SJCRH30 (cell line): Measurements from ENCODE around the gene CYBRD1. TPM values are rescaled to one million over a fixed set of nuclear protein-coding genes. Genes with fewer than 3 reads are reported as not detected.

Source experiments
- DNase-seq, 2 experiments: peaks; one replicate each; pipeline ENCODE4 v3.0.0-alpha.2; 2015 to 2020
- H3K27ac ChIP-seq: fragments of 250-450 bp; sonication (Bioruptor Pico); 2 replicates; pipeline ENCODE4 v1.5.1; 2020; ENCODE audit warnings: mild to moderate bottlenecking, moderate library complexity
- H3K27me3 ChIP-seq: fragments of 250-450 bp; sonication (Bioruptor Pico); 2 replicates; pipeline ENCODE4 v1.5.1; 2020; ENCODE audit warnings: mild to moderate bottlenecking, moderate library complexity
- H3K36me3 ChIP-seq: fragments of 250-450 bp; sonication (Bioruptor Pico); 2 replicates; pipeline ENCODE4 v1.5.1; 2020; ENCODE audit warnings: mild to moderate bottlenecking, moderate library complexity
- H3K4me1 ChIP-seq: fragments of 250-450 bp; sonication (Bioruptor Pico); 2 replicates; pipeline ENCODE4 v1.5.1; 2020; ENCODE audit warnings: mild to moderate bottlenecking, moderate library complexity
- H3K4me3 ChIP-seq: fragments of 250-450 bp; sonication (Bioruptor Pico); 2 replicates; pipeline ENCODE4 v1.5.1; 2020; ENCODE audit warnings: mild to moderate bottlenecking, moderate library complexity
- H3K9me3 ChIP-seq: fragments of 250-450 bp; sonication (Bioruptor Pico); replicated peaks from 2 replicates; pipeline ENCODE4 v1.5.1; 2020; ENCODE audit warnings: mild to moderate bottlenecking, moderate library complexity
- total RNA-seq: library from RNA; depleted of rRNA; stranded (reverse); fragments of >200 nt; shearing (Covaris generic); gene quantifications from 2 replicates; pipeline ENCODE4 v1.2.3, GENCODE V29; 2014

The CYBRD1 gene
- total RNA-seq, 1 experiment from 2014 or later, result 71.2 TPM

- H3K9me3 ChIP-seq, result no peaks in the 10 kb centered on the region
- H3K4me3 ChIP-seq, result no peak overlapping the region
- H3K27me3 ChIP-seq, result no peaks in the 10 kb centered on the region
- DNase-seq, result peak; percentile 9 to 51
- H3K36me3 ChIP-seq, result peaks cover 27% of the 10 kb centered on the region
- no peak overlapping the region for H3K27ac ChIP-seq
- H3K4me1 ChIP-seq, result peaks cover 7% of the 10 kb centered on the region
Observed at GRCh38 chr2:171554991-171555615, 32.8 kb downstream of the CYBRD1 start.

GRCh38 chr2:171557363-171557762, 35.1 kb downstream of the CYBRD1 start:
- peaks cover 7% of the 10 kb centered on the region for H3K4me1 ChIP-seq
- no peak overlapping the region for H3K27ac ChIP-seq
- H3K4me3 ChIP-seq, result no peak overlapping the region
- H3K9me3 ChIP-seq, result no peaks in the 10 kb centered on the region
- no peak for DNase-seq
- H3K27me3 ChIP-seq, result no peaks in the 10 kb centered on the region
- peaks cover 24% of the 10 kb centered on the region for H3K36me3 ChIP-seq

GRCh38 chr2:171563301-171563700, 41.0 kb downstream of the CYBRD1 start:
- Histone ChIP-seq H3K36me3 (no peaks in the 10 kb centered on the region), H3K27me3 (0 out of 2 replicates have a peak, but pooled peaks cover 4% of the 10 kb centered on the region), H3K9me3 (no peaks in the 10 kb centered on the region), H3K27ac (no peak overlapping the region), H3K4me1 (no peaks in the 10 kb centered on the region), H3K4me3 (no peak overlapping the region)
- DNase-seq, result no peak

- 0 out of 2 replicates have a peak, but pooled peaks cover 4% of the 10 kb centered on the region for H3K27me3 ChIP-seq
- no peaks in the 10 kb centered on the region for H3K4me1 ChIP-seq
- H3K36me3 ChIP-seq, result no peaks in the 10 kb centered on the region
- no peak overlapping the region for H3K27ac ChIP-seq
- H3K9me3 ChIP-seq, result no peaks in the 10 kb centered on the region
- no peak for DNase-seq
- H3K4me3 ChIP-seq, result no peak overlapping the region
Observed at GRCh38 chr2:171564463-171564862, 42.2 kb downstream of the CYBRD1 start.

- Histone ChIP-seq H3K4me3 (no peak overlapping the region), H3K27me3 (0 out of 2 replicates have a peak, but pooled peaks cover 4% of the 10 kb centered on the region), H3K27ac (no peak overlapping the region), H3K4me1 (no peaks in the 10 kb centered on the region), H3K36me3 (no peaks in the 10 kb centered on the region), H3K9me3 (no peaks in the 10 kb centered on the region)
- no peak for DNase-seq
Observed at GRCh38 chr2:171566057-171566456, 43.8 kb downstream of the CYBRD1 start.

- H3K9me3 ChIP-seq, result no peaks in the 10 kb centered on the region
- no peak for DNase-seq
- no peaks in the 10 kb centered on the region for H3K36me3 ChIP-seq
- H3K4me1 ChIP-seq, result no peaks in the 10 kb centered on the region
- H3K4me3 ChIP-seq, result no peak overlapping the region
- H3K27ac ChIP-seq, result no peak overlapping the region
- H3K27me3 ChIP-seq, result 0 out of 2 replicates have a peak, but pooled peaks cover 4% of the 10 kb centered on the region
Observed at GRCh38 chr2:171566753-171567152, 44.5 kb downstream of the CYBRD1 start.

- no peaks in the 10 kb centered on the region for H3K9me3 ChIP-seq
- H3K27me3 ChIP-seq, result 0 out of 2 replicates have a peak, but pooled peaks cover 4% of the 10 kb centered on the region
- no peak overlapping the region for H3K4me3 ChIP-seq
- no peak overlapping the region for H3K27ac ChIP-seq
- no peak for DNase-seq
- no peaks in the 10 kb centered on the region for H3K36me3 ChIP-seq
- no peaks in the 10 kb centered on the region for H3K4me1 ChIP-seq
Observed at GRCh38 chr2:171568089-171568488, 45.8 kb downstream of the CYBRD1 start.

GRCh38 chr2:171571721-171572120, 49.4 kb downstream of the CYBRD1 start:
- no peaks in the 10 kb centered on the region for H3K36me3 ChIP-seq
- no peaks in the 10 kb centered on the region for H3K9me3 ChIP-seq
- H3K4me1 ChIP-seq, result no peaks in the 10 kb centered on the region
- H3K4me3 ChIP-seq, result no peak overlapping the region
- no peak for DNase-seq
- H3K27ac ChIP-seq, result no peak overlapping the region
- no peaks in the 10 kb centered on the region for H3K27me3 ChIP-seq

GRCh38 chr2:171574149-171574795, 52.0 kb downstream of the CYBRD1 start:
- Histone ChIP-seq H3K4me3 (no peak overlapping the region), H3K36me3 (no peaks in the 10 kb centered on the region), H3K4me1 (no peaks in the 10 kb centered on the region), H3K9me3 (no peaks in the 10 kb centered on the region), H3K27me3 (no peaks in the 10 kb centered on the region), H3K27ac (no peak overlapping the region)
- DNase-seq, result peak; percentile 66 to 84

- H3K4me1 ChIP-seq, result no peaks in the 10 kb centered on the region
- no peaks in the 10 kb centered on the region for H3K36me3 ChIP-seq
- H3K4me3 ChIP-seq, result no peak overlapping the region
- DNase-seq, result no peak
- H3K9me3 ChIP-seq, result no peaks in the 10 kb centered on the region
- H3K27me3 ChIP-seq, result no peaks in the 10 kb centered on the region
- no peak overlapping the region for H3K27ac ChIP-seq
Observed at GRCh38 chr2:171575606-171576005, 53.3 kb downstream of the CYBRD1 start.

GRCh38 chr2:171578127-171578803, 56.0 kb downstream of the CYBRD1 start:
- H3K9me3 ChIP-seq, result no peaks in the 10 kb centered on the region
- H3K27ac ChIP-seq, result no peak overlapping the region
- H3K36me3 ChIP-seq, result no peaks in the 10 kb centered on the region
- no peak overlapping the region for H3K4me3 ChIP-seq
- no peak for DNase-seq
- no peaks in the 10 kb centered on the region for H3K27me3 ChIP-seq
- H3K4me1 ChIP-seq, result no peaks in the 10 kb centered on the region

GRCh38 chr2:171579481-171579880, 57.2 kb downstream of the CYBRD1 start:
- Histone ChIP-seq H3K9me3 (no peaks in the 10 kb centered on the region), H3K27me3 (no peaks in the 10 kb centered on the region), H3K27ac (no peak overlapping the region), H3K4me1 (no peaks in the 10 kb centered on the region), H3K4me3 (no peak overlapping the region), H3K36me3 (no peaks in the 10 kb centered on the region)
- no peak for DNase-seq

- Histone ChIP-seq H3K27ac (no peak overlapping the region), H3K4me3 (no peak overlapping the region), H3K4me1 (no peaks in the 10 kb centered on the region), H3K36me3 (no peaks in the 10 kb centered on the region), H3K27me3 (no peaks in the 10 kb centered on the region), H3K9me3 (no peaks in the 10 kb centered on the region)
- DNase-seq, result no peak
Observed at GRCh38 chr2:171583566-171583965, 61.3 kb downstream of the CYBRD1 start.

GRCh38 chr2:171584001-171584400, 61.7 kb downstream of the CYBRD1 start:
- no peak for DNase-seq
- no peak overlapping the region for H3K4me3 ChIP-seq

GRCh38 chr2:171587132-171587531, 64.9 kb downstream of the CYBRD1 start:
- H3K9me3 ChIP-seq, result 0 out of 2 replicates have a peak, but pooled peaks cover 3% of the 10 kb centered on the region
- H3K4me3 ChIP-seq, result no peak overlapping the region
- H3K27ac ChIP-seq, result no peak overlapping the region
- H3K36me3 ChIP-seq, result no peaks in the 10 kb centered on the region
- H3K27me3 ChIP-seq, result no peaks in the 10 kb centered on the region
- H3K4me1 ChIP-seq, result no peaks in the 10 kb centered on the region
- DNase-seq, result no peak

More at GRCh38 chr2:171584001-171584400, 61.7 kb downstream of the CYBRD1 start:
- Histone ChIP-seq H3K9me3 (no peaks in the 10 kb centered on the region), H3K27me3 (no peaks in the 10 kb centered on the region), H3K4me1 (no peaks in the 10 kb centered on the region), H3K27ac (no peak overlapping the region), H3K36me3 (no peaks in the 10 kb centered on the region)
